GM19099 (cell line): Measurements from ENCODE around the gene LRRC43.

Experiments used
- POLR2A ChIP-seq: IDR thresholded peaks from 3 replicates; pipeline ENCODE4 v1.6.1; 2011; ENCODE audit warnings: low read depth; ENCODE audit not compliant: insufficient read length; ENCODE audit errors: extremely low read depth

LRRC43 gene

DNA sequence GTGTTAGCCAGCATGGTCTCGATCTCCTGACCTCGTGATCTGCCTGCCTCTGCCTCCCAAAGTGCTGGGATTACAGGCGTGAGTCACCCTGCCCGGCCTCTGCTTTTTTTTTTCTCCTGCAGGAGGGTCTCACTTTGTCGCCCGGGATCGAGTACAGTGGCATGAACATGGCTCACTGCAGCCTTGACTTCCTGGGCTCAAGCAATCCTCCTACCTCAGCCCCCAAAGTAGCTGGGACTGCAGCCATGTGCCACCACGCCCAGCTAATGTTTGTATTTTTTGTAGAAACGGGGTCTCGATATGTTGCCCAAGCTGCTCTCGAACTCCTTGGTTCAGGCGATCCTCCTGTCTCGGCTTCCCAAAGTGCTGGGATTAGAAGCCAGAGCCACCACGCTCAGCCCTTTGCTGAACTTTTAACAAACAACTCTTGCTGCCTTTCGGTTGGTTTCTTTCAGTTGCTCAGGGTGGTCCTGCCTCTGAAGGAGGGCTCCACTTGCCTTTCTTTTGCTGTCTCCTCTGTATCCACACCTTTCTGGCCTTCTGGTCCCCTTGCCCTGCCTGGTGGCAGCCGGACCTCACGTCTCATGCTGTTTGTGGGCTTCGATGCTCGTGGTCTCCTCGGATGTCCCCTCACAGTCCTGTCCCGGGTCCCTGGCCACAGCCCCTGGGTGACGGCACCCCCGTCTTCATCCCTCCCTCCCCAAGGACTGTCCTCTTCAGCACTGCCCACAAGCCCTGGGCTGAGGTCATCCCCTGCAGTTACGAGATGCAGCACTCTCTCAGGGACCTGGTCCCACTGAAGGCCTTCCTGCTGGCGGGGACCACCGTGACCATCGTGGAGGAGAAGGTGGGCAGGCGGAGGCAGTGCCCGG lies 16.8 kb downstream of the LRRC43 start:
- TF ChIP-seq POLR2A, result no peak

GRCh38 chr12:122200541-122201175 lies 17.7 kb downstream of the LRRC43 start:
- no peak for TF ChIP-seq POLR2A

GRCh38 chr12:122201381-122201780 lies 18.5 kb downstream of the LRRC43 start:
- TF ChIP-seq POLR2A, result no peak

GRCh38 chr12:122202017-122202416 lies 19.1 kb downstream of the LRRC43 start:
- no peak for TF ChIP-seq POLR2A

GRCh38 chr12:122203301-122204166 lies 20.6 kb downstream of the LRRC43 start, which contains the start of gene B3GNT4:
B3GNT4 (plus strand) TSS chr12:122203709; CDS start chr12:122204619, 910 bp downstream.
- TF ChIP-seq POLR2A, result no peak

DNA sequence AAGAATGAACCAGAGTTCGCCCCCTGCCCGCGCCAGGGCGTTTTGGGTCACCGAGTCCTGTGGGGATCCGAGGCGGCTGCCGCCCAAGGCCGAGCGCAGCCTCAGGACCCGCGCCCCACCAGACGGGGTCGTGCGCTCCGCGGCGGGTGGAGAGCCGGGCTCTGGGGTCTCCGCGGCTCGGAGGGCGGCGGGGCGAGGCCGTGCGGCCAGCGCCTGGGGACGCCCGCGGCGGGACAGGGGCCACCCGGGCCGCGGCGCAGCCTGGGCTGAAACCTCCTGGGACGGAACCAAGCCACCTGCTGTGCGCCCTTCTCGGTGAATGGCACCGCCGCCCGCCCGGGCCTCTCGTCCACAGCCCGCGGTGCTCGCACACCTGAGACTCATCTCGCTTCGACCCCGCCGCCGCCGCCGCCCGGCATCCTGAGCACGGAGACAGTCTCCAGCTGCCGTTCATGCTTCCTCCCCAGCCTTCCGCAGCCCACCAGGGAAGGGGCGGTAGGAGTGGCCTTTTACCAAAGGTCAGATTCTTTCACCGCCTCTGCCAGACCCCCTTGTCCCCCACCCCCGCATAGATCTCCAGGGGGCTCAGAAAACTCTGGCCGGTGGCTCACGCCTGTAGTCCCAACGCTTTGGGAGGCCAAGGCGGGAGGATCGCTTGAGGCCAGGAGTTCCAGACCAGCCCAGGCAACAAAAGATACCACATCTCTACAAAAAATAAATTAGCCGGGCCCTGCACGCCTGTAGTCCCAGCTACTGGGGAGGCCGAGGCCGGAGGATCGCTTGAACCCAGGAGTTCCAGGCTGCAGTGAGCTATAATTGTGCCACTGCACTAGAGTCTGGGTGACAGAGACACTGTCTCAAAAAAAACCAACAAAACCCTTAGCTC lies 21.5 kb downstream of the LRRC43 start:
- no peak for TF ChIP-seq POLR2A

DNA sequence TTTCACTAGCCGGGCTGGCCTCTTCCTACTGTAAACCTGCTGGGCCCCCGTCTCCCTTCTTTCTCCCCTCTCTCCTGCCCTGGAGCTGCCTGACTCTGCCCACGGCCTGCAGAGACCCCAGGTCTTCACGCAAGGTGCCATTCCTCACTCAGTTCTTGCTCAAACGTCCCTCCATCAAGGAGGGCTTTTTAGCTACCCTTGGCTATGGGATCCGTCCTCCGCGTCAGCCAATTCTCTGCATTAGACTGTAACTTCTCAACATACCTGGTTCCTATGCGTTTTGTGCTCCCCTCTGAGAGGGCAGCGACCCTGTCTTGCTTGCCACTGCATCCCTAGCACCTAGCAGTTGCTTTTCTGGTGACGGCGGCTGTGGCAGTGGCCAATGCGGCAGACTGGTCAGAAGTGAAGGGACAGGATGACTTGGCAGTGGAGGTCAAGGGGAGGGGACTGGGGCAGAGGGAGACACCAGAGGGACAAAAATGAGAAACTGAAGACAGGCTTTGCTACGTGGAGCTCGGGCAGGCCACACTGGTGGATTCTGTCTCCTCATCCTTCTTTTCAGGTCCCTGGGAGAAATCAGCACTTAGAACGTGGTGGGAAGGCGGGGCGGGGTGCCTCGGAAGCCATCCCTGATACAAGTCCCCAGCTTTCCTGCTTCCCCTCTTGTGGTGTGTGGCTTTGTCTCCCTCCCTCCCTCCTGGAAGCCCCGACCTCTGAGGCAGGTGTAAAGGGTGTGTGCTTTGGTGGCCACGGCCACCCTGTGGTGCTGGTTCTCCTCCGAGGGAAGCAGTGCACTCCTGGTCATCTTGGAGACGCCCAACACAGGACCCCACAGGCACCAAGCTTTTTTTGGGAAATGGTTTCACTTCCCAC lies 22.4 kb downstream of the LRRC43 start:
- no peak for TF ChIP-seq POLR2A

DNA sequence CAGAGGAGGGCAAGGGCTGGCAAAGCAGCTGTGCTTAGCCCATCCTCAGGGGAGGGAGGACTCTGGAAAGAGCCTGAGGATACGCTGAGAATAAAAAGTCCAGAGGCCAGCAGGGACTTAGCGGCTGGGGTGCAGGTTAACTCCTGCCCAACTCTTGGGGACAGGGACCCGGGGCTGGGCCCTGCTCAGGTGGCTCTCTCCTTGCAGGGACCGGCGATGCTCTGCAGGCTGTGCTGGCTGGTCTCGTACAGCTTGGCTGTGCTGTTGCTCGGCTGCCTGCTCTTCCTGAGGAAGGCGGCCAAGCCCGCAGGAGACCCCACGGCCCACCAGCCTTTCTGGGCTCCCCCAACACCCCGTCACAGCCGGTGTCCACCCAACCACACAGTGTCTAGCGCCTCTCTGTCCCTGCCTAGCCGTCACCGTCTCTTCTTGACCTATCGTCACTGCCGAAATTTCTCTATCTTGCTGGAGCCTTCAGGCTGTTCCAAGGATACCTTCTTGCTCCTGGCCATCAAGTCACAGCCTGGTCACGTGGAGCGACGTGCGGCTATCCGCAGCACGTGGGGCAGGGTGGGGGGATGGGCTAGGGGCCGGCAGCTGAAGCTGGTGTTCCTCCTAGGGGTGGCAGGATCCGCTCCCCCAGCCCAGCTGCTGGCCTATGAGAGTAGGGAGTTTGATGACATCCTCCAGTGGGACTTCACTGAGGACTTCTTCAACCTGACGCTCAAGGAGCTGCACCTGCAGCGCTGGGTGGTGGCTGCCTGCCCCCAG lies 23.4 kb downstream of the LRRC43 start:
- TF ChIP-seq POLR2A, result no peak

GRCh38 chr12:122206976-122207375 lies 24.1 kb downstream of the LRRC43 start:
- no peak for TF ChIP-seq POLR2A

DNA sequence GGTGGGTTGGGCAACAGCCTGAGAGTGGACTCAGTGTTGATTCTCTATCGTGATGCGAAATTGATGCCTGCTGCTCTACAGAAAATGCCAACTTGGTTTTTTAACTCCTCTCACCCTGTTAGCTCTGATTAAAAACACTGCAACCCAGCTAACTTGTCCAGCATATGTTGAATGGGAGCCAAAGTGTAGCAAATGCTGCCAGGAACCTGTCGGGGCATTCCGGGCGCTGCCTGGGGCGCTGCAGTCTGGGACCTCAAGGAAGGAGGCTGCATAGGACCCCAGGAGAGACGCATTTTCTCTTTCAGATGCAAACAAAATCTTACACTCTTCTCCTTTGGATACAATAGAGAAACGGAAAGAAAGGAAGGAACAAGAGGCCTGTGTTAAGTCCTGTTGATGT lies 24.5 kb downstream of the LRRC43 start:
- TF ChIP-seq POLR2A, result no peak

DNA sequence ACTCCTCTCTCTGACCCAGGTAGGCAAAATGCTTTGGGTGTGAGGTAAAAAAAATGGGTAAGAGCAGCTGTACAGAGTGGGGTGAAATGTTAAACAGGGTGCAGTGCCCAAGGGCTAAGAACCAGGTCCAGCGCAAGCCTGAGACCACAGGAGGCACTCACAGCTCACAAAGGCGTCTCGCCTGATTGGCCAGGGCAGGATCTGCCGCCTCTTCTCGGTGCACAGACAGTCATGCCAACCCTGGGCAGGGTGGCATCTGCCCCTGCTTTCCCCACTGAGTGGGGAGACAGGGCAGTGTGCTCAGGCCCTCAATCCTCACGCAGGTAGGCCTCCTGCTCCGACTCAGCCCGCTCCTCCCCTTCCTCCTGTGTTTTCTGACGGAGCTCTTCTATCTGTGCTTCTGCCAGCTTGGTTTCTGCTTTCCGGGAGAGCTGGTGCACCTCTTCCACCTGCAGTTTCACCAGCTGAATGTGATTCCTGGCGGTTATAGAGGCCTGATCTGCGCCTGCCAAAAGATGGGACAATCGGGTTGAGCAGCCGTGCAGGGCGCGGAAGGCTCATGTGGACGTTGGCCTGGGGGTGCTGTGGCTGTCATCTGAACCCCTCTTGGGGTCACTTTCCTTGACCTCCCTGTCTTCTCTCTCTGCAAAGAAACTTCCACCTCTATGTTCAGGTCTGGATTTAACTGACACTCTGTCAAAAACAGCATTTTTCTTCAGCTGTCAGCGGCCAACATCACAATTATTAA lies 25.3 kb downstream of the LRRC43 start:
- TF ChIP-seq POLR2A, result no peak

DNA sequence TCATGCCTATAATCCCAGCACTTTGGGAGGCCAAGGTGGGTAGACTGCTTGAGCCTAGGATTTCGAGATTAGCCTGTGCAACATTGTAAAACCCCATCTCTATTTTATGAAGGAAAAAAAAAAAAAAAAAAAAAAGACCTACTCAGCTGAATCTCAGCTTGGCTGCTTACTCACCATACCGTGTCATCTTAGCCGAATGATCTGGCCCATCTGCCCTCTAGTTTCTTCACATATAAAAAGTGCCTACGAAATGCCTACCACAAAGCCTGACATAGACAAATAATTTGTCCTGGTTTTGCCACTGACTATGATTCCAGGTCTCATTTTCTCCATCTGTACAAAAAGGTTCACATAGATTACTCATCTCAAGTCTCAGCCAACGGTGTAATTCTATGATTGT lies 32.8 kb downstream of the LRRC43 start:
- no peak for TF ChIP-seq POLR2A
